Hepatocyte (in vitro differentiated cells): ENCODE measurements around the gene SPHKAP. TPM values are rescaled to one million over a fixed set of nuclear protein-coding genes. Genes with fewer than 3 reads are reported as not detected.

ENCODE experiments used
- DNase-seq: peaks from one replicate; pipeline ENCODE4 v3.0.0-alpha.2; 2016; ENCODE audit warnings: low spot score
- H2AFZ ChIP-seq: fragments of 200-600 bp; sonication (generic); 2 replicates; pipeline ENCODE4 v1.6.0; 2016; ENCODE audit warnings: antibody characterized with exemption, mild to moderate bottlenecking
- H3K27ac ChIP-seq: fragments of 200-600 bp; sonication (generic); 2 replicates; pipeline ENCODE4 v1.5.1; 2016; ENCODE audit warnings: mild to moderate bottlenecking
- H3K27me3 ChIP-seq: fragments of 200-600 bp; sonication (generic); 2 replicates; pipeline ENCODE4 v1.6.1; 2016
- H3K36me3 ChIP-seq: fragments of 200-600 bp; sonication (generic); replicated peaks from 2 replicates; pipeline ENCODE4 v1.5.1; 2016; ENCODE audit warnings: low read depth; ENCODE audit not compliant: insufficient read depth
- H3K4me1 ChIP-seq: fragments of 200-600 bp; sonication (generic); 2 replicates; pipeline ENCODE4 v1.5.1; 2016; ENCODE audit warnings: mild to moderate bottlenecking, moderate library complexity; ENCODE audit not compliant: insufficient read depth
- H3K4me2 ChIP-seq: fragments of 200-600 bp; sonication (generic); 2 replicates; pipeline ENCODE4 v1.6.0; 2016
- H3K4me3 ChIP-seq: fragments of 200-600 bp; sonication (generic); 2 replicates; pipeline ENCODE4 v1.5.1; 2016; ENCODE audit warnings: mild to moderate bottlenecking
- H3K79me2 ChIP-seq: fragments of 200-600 bp; sonication (generic); 2 replicates; pipeline ENCODE4 v1.6.0; 2017; ENCODE audit warnings: mild to moderate bottlenecking
- H3K9me2 ChIP-seq: fragments of 200-600 bp; sonication (generic); replicated peaks from 2 replicates; pipeline ENCODE4 v1.6.0; 2017; ENCODE audit warnings: mild to moderate bottlenecking; ENCODE audit not compliant: insufficient read depth
- H3K9me3 ChIP-seq: fragments of 200-600 bp; sonication (generic); 2 replicates; pipeline ENCODE4 v1.5.1; 2016; ENCODE audit warnings: low read depth, mild to moderate bottlenecking
- H4K20me1 ChIP-seq: fragments of 200-600 bp; sonication (generic); 2 replicates; pipeline ENCODE4 v1.6.0; 2016; ENCODE audit warnings: mild to moderate bottlenecking; ENCODE audit not compliant: insufficient read depth, poor library complexity, severe bottlenecking
- CTCF ChIP-seq: fragments of 200-600 bp; sonication (generic); IDR thresholded peaks from 2 replicates; pipeline ENCODE4 v1.5.1; 2016; ENCODE audit warnings: antibody characterized with exemption, mild to moderate bottlenecking; ENCODE audit not compliant: poor library complexity
- EZH2 ChIP-seq: fragments of 200-600 bp; sonication (generic); IDR thresholded peaks from 2 replicates; pipeline ENCODE4 v1.6.1; 2016; ENCODE audit warnings: antibody characterized with exemption, mild to moderate bottlenecking, borderline replicate concordance
- EZH2phosphoT487 ChIP-seq: fragments of 200-600 bp; sonication (generic); IDR thresholded peaks from one replicate; pipeline ENCODE4 v1.6.1; 2018; ENCODE audit warnings: antibody characterized with exemption, mild to moderate bottlenecking, low read depth, moderate library complexity; ENCODE audit not compliant: unreplicated experiment, severe bottlenecking
- WGBS: methylation state at CpG from one replicate; pipeline ENCODE4 v1.1.6; 2016; ENCODE audit warnings: low lambda C conversion rate; ENCODE audit errors: missing lambda C conversion rate; 5-methylcytosine and 5-hydroxymethylcytosine counted together
- polyA plus RNA-seq: library from polyadenylated mRNA; unstranded; fragments of >200 nt; fragmentation: Nextera tagmentation; extraction: Ambion mirVana; gene quantifications from 2 replicates; pipeline ENCODE4 v1.2.1, GENCODE V29; 2016
- total RNA-seq: library from RNA; depleted of rRNA; stranded (reverse); fragments of >200 nt; gene quantifications from 2 replicates; pipeline ENCODE4 v1.2.3, GENCODE V29; 2014

The SPHKAP gene
- total and polyA plus RNA-seq, 2 experiments from 2014 or later: 0.33 TPM; not detected in 1

GRCh38 chr2:228059735-228060134, 121.8 kb downstream of the SPHKAP start:
- Histone ChIP-seq H3K4me1 (no peaks in the 10 kb centered on the region), H3K9me3 (no peaks in the 10 kb centered on the region), H3K27ac (no peak overlapping the region), H3K36me3 (no peaks in the 10 kb centered on the region), H2AFZ (no peak overlapping the region), H3K4me2 (no peak overlapping the region), H3K4me3 (no peak overlapping the region), H3K9me2 (no peaks in the 10 kb centered on the region), H3K27me3 (no peaks in the 10 kb centered on the region), H4K20me1 (no peaks in the 10 kb centered on the region), H3K79me2 (no peaks in the 10 kb centered on the region)
- DNase-seq: no peak
- TF ChIP-seq CTCF: no peak
- no peak for TF ChIP-seq EZH2
- no peak for TF ChIP-seq EZH2phosphoT487
- WGBS: 88% methylated on average over 2 of the region's 2 CpGs

- Histone ChIP-seq H3K79me2 (no peaks in the 10 kb centered on the region), H2AFZ (no peak overlapping the region), H3K4me1 (no peaks in the 10 kb centered on the region), H4K20me1 (no peaks in the 10 kb centered on the region), H3K36me3 (no peaks in the 10 kb centered on the region), H3K9me2 (no peaks in the 10 kb centered on the region), H3K4me3 (no peak overlapping the region), H3K27me3 (no peaks in the 10 kb centered on the region), H3K9me3 (no peaks in the 10 kb centered on the region), H3K4me2 (no peak overlapping the region), H3K27ac (no peak overlapping the region)
- DNase-seq: no peak
- no peak for TF ChIP-seq EZH2phosphoT487
- TF ChIP-seq CTCF: no peak
- TF ChIP-seq EZH2: no peak
- WGBS: 83% methylated on average over 4 of the region's 4 CpGs
Observed at GRCh38 chr2:228056293-228057097, 125.0 kb downstream of the SPHKAP start.

GRCh38 chr2:228048838-228049490, 132.5 kb downstream of the SPHKAP start:
- Histone ChIP-seq H3K4me3 (no peak overlapping the region), H3K27me3 (no peaks in the 10 kb centered on the region), H3K9me2 (no peaks in the 10 kb centered on the region), H3K9me3 (no peaks in the 10 kb centered on the region), H3K79me2 (no peaks in the 10 kb centered on the region), H2AFZ (no peak overlapping the region), H3K4me1 (no peaks in the 10 kb centered on the region), H3K4me2 (no peak overlapping the region), H4K20me1 (no peaks in the 10 kb centered on the region), H3K27ac (no peak overlapping the region), H3K36me3 (no peaks in the 10 kb centered on the region)
- 14% methylated on average over 5 of the region's 5 CpGs for WGBS
- TF ChIP-seq EZH2 (no peak), CTCF (peak; percentile 64)
- peak; percentile 81 for DNase-seq
